HUDEP-2 (cell line): ENCODE results near the gene EXOC3L4.
"Not testable (repeated sequence)": the region's sequence is repeated elsewhere in the genome, so short reads cannot be mapped to it uniquely, and the experiment has no call there.

Experiments used
- DNase-seq, 76 experiments: peaks; one replicate each; lab custom pipeline; 2025; ENCODE audit not compliant: unreplicated experiment in 76 of 76; lab: John Stamatoyannopoulos, UW

EXOC3L4 gene

GRCh38 chr14:103118018-103118662 is 23.6 kb downstream of the EXOC3L4 start:
- no peak for DNase-seq

GRCh38 chr14:103118663-103119404 is 24.3 kb downstream of the EXOC3L4 start:
- DNase-seq, result no peak

- not testable (repeated sequence) for DNase-seq
Measured at GRCh38 chr14:103119527-103119926, 25.0 kb downstream of the EXOC3L4 start.

- DNase-seq, result no peak
Measured at GRCh38 chr14:103121121-103121845, 26.8 kb downstream of the EXOC3L4 start.

GRCh38 chr14:103121846-103122584 is 27.5 kb downstream of the EXOC3L4 start:
- DNase-seq, result no peak

- DNase-seq, result no peak
Measured at GRCh38 chr14:103122585-103122946, 28.0 kb downstream of the EXOC3L4 start.

GRCh38 chr14:103122947-103123633 is 28.6 kb downstream of the EXOC3L4 start, which contains the start of gene TNFAIP2:
Gene TNFAIP2 (plus strand): TSS chr14:103123461. CDS start chr14:103126458, 2,997 bp downstream.
- DNase-seq, result no peak

- DNase-seq, result no peak
Measured at GRCh38 chr14:103123634-103124500, 29.3 kb downstream of the EXOC3L4 start.

- DNase-seq, result no peak
Measured at GRCh38 chr14:103124501-103125001, 30.0 kb downstream of the EXOC3L4 start.

GRCh38 chr14:103125098-103126070 is 30.9 kb downstream of the EXOC3L4 start:
- DNase-seq, result no peak

- DNase-seq, result no peak
Measured at GRCh38 chr14:103126088-103126872, 31.8 kb downstream of the EXOC3L4 start.

GRCh38 chr14:103126873-103127304 is 32.4 kb downstream of the EXOC3L4 start:
- no peak for DNase-seq

- no peak for DNase-seq
Measured at GRCh38 chr14:103127356-103127755, 32.8 kb downstream of the EXOC3L4 start.

- no peak for DNase-seq
Measured at GRCh38 chr14:103127861-103128598, 33.5 kb downstream of the EXOC3L4 start.

GRCh38 chr14:103128631-103129300 is 34.2 kb downstream of the EXOC3L4 start:
- DNase-seq, result no peak
